Endothelial cell (in vitro differentiated cells): ENCODE data around the gene PNMA6E. TPM values are rescaled to one million over a fixed set of nuclear protein-coding genes. Genes with fewer than 3 reads are reported as not detected.

Source experiments
- DNase-seq: peaks from one replicate; pipeline ENCODE4 v3.0.0; 2021; ENCODE audit warnings: low spot score
- H3K27ac Mint-ChIP-seq: one replicate; pipeline ENCODE4 v1.8.0; 2021; ENCODE audit warnings: mixed read lengths, inconsistent platforms; ENCODE audit not compliant: unreplicated experiment
- H3K27me3 Mint-ChIP-seq: one replicate; pipeline ENCODE4 v1.8.0; 2021; ENCODE audit warnings: mild to moderate bottlenecking, moderate library complexity, mixed read lengths, inconsistent platforms; ENCODE audit not compliant: unreplicated experiment
- H3K36me3 Mint-ChIP-seq: one replicate; pipeline ENCODE4 v1.8.0; 2021; ENCODE audit warnings: mild to moderate bottlenecking, low read depth, mixed read lengths, inconsistent platforms; ENCODE audit not compliant: unreplicated experiment
- H3K4me1 Mint-ChIP-seq: one replicate; pipeline ENCODE4 v1.8.0; 2021; ENCODE audit warnings: mild to moderate bottlenecking, mixed read lengths, inconsistent platforms; ENCODE audit not compliant: unreplicated experiment
- H3K4me3 Mint-ChIP-seq: one replicate; pipeline ENCODE4 v1.8.0; 2021; ENCODE audit warnings: mild to moderate bottlenecking, mixed read lengths, inconsistent platforms; ENCODE audit not compliant: unreplicated experiment
- H3K9me3 Mint-ChIP-seq: one replicate; pipeline ENCODE4 v1.8.0; 2021; ENCODE audit warnings: mixed read lengths, inconsistent platforms; ENCODE audit not compliant: unreplicated experiment
- total RNA-seq: library from RNA; stranded (reverse); fragmentation: NEBNext Ultra II Directional; extraction: Animal tissue kit (Norgen Biotek cat#: 25700); gene quantifications from one replicate; pipeline ENCODE4 v1.2.1, GENCODE V29; 2021; ENCODE audit not compliant: unreplicated experiment
- TF ChIP-seq, protein P1 (sequence below): fragments of 200-600 bp; sonication (generic); IDR thresholded peaks from one replicate; pipeline ENCODE4 v1.5.0; 2021; ENCODE audit warnings: antibody characterized with exemption; ENCODE audit not compliant: unreplicated experiment

Gene PNMA6E
- total RNA-seq, 1 donor from 2014 or later, result not detected

DNA sequence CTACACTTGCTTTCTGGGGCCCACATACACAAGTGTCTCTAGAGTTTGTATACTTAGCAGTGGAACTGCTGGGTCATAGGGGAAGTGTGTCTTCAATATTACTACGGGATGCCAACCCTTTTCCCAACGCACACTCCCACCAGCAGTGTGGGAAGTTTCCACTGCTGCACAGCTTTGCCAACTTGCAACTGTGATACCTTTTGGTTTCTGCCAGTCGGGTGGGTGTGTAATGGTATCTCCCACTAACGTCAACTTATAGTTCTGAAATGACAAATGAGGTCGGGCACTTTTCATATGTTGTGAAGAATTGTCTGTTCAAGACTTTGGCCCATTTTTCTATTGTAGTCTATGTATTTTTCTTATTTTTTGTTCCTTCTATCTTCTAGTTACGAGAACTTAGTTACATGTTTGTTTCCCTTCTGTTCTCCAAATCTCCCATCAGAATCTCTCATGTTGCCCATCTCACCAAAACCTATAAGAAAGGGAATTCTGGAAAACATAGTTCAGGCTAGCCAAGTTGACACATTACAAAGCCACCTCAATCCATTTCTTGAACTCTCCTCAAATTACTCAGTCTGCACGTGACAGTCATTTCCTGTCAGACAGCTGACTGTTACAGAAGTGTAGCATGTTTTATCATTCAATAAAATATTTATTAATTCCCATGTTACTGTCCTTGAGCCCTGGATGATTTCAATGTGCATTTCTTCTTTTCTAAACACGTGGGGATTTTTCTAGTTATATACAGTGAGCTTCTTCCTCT is 30.7 kb downstream of the PNMA6E start:
- Mint-ChIP-seq H3K27me3 (no peaks in the 10 kb centered on the region), H3K4me1 (no peaks in the 10 kb centered on the region), H3K36me3 (no peaks in the 10 kb centered on the region), H3K27ac (no peak overlapping the region), H3K9me3 (no peaks in the 10 kb centered on the region), H3K4me3 (no peak overlapping the region)
- TF ChIP-seq, protein P1, sequence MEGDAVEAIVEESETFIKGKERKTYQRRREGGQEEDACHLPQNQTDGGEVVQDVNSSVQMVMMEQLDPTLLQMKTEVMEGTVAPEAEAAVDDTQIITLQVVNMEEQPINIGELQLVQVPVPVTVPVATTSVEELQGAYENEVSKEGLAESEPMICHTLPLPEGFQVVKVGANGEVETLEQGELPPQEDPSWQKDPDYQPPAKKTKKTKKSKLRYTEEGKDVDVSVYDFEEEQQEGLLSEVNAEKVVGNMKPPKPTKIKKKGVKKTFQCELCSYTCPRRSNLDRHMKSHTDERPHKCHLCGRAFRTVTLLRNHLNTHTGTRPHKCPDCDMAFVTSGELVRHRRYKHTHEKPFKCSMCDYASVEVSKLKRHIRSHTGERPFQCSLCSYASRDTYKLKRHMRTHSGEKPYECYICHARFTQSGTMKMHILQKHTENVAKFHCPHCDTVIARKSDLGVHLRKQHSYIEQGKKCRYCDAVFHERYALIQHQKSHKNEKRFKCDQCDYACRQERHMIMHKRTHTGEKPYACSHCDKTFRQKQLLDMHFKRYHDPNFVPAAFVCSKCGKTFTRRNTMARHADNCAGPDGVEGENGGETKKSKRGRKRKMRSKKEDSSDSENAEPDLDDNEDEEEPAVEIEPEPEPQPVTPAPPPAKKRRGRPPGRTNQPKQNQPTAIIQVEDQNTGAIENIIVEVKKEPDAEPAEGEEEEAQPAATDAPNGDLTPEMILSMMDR, result no peak
- no peak for DNase-seq

DNA sequence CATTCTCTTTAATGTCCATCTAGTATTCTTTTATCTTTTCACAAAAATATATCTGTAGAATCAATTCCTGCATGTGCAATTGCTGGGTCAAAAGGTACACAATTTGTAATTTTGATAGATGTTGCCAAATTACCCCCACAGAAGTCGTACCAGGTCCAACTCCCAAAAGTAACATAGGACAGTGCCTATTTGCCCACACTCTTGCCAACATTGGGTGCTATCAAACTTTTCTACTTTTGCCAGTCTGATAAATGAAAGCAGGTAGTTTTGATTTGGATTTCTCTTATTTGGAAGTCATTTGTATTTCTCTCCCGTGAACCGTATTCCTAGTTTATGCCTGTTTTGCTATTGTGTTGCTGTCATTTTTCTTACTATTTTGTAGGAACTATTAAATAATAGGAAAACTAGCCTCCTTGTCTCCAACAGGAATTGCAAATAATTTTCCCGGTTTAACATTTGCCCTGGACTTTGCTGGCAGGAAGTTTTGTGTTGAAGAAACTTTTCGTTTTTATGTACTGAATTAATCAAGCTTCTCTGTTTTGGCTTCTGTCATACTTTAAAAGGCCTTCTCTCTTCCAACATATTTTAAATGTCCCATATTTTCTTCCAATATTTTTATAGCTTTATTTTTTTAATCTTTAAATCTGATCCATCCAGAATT is 34.1 kb downstream of the PNMA6E start:
- H3K9me3 Mint-ChIP-seq, result no peaks in the 10 kb centered on the region
- no peak overlapping the region for H3K4me3 Mint-ChIP-seq
- DNase-seq, result no peak
- no peak overlapping the region for H3K27ac Mint-ChIP-seq
- peaks cover 1% of the 10 kb centered on the region for H3K27me3 Mint-ChIP-seq
- TF ChIP-seq, protein P1, result no peak
- no peaks in the 10 kb centered on the region for H3K4me1 Mint-ChIP-seq
- no peaks in the 10 kb centered on the region for H3K36me3 Mint-ChIP-seq

DNA sequence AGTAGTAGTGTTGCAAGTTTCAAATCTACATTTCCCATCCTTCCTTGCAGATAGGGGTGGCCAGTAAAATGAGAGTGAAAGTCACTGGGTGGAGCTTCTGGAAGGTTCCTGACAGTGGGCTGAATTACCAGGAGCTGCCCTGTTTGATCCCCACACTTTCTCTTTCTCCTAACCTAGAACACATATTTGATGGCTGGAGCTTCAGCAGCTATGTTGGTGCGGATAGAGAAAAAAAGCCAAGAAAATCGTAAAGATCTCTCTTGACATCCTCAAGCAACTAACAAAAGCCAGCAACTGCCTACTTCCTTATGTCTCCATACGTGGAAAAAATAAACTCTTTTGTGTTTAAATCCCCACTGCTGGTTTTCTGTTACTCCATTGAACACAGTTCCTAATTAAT is 35.0 kb downstream of the PNMA6E start:
- Mint-ChIP-seq H3K9me3 (no peaks in the 10 kb centered on the region), H3K4me1 (no peaks in the 10 kb centered on the region), H3K4me3 (no peak overlapping the region), H3K36me3 (no peaks in the 10 kb centered on the region), H3K27me3 (peaks cover 1% of the 10 kb centered on the region), H3K27ac (no peak overlapping the region)
- DNase-seq, result no peak
- TF ChIP-seq, protein P1, result no peak

DNA sequence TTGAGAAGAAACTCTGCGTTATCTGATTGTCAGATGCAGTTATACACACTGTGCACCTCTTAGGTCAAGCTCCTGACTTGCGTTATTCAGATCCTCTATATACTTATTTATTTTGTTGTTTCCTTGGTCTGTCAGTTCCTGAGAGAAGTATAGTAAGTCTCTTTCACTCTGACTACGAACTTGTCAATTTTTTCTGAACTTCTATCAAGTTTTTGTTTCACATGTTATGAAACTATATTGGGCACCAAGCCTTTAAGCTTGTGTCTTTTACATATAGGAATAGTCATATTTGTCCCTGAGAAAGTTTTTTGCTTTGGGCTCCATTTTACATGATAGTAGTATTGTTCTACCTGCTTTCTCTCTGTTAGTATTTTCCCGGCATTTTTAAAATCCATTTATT is 35.5 kb downstream of the PNMA6E start:
- Mint-ChIP-seq H3K36me3 (no peaks in the 10 kb centered on the region), H3K9me3 (no peaks in the 10 kb centered on the region), H3K4me3 (no peak overlapping the region), H3K27ac (no peak overlapping the region), H3K27me3 (peaks cover 1% of the 10 kb centered on the region), H3K4me1 (no peaks in the 10 kb centered on the region)
- TF ChIP-seq, protein P1, result no peak
- DNase-seq, result no peak

DNA sequence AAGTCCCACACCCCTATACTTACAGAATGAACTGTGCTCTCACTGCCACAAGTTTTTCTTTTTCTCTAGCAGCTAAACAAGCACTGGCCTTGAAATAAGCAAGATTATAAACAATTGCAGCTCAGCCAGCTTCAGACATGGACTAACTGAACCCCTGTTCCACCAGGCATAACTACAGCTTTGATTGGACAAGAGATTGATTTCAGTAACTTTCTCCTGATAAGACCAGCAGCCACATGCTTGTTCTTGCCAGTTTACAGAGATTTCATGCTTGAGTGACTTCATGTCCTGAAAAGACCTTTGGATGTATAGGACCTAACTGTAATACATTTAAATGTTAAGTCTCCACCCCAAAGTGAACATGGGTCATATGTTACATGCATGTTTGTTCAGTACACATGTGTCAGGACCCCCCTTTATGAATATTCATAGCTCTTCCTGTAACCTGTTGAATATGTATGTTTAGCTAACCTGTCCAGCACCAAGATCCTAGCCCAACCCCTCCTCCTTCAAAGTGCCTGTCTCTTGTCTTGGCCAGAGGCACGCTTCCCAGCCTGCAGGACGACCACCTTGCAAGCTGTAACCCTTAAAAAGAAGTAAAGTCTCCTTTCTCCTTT is 39.3 kb downstream of the PNMA6E start:
- H3K9me3 Mint-ChIP-seq, result no peaks in the 10 kb centered on the region

More for the DNA sequence above, 39.3 kb downstream of the PNMA6E start:
- Mint-ChIP-seq H3K4me3 (no peak overlapping the region), H3K27ac (no peak overlapping the region), H3K36me3 (peaks cover 5% of the 10 kb centered on the region), H3K27me3 (peaks cover 1% of the 10 kb centered on the region), H3K4me1 (no peaks in the 10 kb centered on the region)
- TF ChIP-seq, protein P1, result no peak
- no peak for DNase-seq
